Neuronal stem cell (in vitro differentiated cells): ENCODE data around the gene ACYP2.

ENCODE experiments used
- DNase-seq: peaks from one replicate; pipeline ENCODE4 v3.0.0-alpha.2; 2013; ENCODE audit warnings: low spot score
- H2AFZ ChIP-seq: one replicate; pipeline ENCODE4 v1.6.1; 2013; ENCODE audit warnings: mild to moderate bottlenecking, low read length, inconsistent platforms
- H2AK5ac ChIP-seq: 2 replicates; pipeline ENCODE4 v1.6.1; 2013; ENCODE audit warnings: low read depth, mild to moderate bottlenecking, inconsistent platforms, low read length, moderate library complexity, mixed read lengths
- H2BK120ac ChIP-seq: 2 replicates; pipeline ENCODE4 v1.6.1; 2013; ENCODE audit warnings: low read depth, mild to moderate bottlenecking, inconsistent platforms, low read length, moderate library complexity, mixed read lengths
- H2BK12ac ChIP-seq: one replicate; pipeline ENCODE4 v1.6.1; 2013; ENCODE audit warnings: low read length, inconsistent platforms
- H2BK15ac ChIP-seq: 2 replicates; pipeline ENCODE4 v1.6.1; 2013; ENCODE audit warnings: mild to moderate bottlenecking, low read length, inconsistent platforms, mixed read lengths
- H2BK5ac ChIP-seq: one replicate; pipeline ENCODE4 v1.6.1; 2013; ENCODE audit warnings: inconsistent platforms, mild to moderate bottlenecking, low read length, moderate library complexity
- H3K14ac ChIP-seq: one replicate; pipeline ENCODE4 v1.6.1; 2013; ENCODE audit warnings: low read length, inconsistent platforms
- H3K18ac ChIP-seq: 2 replicates; pipeline ENCODE4 v1.6.1; 2013; ENCODE audit warnings: low read length, inconsistent platforms
- H3K23ac ChIP-seq: 2 replicates; pipeline ENCODE4 v1.6.1; 2013; ENCODE audit warnings: low read depth, mild to moderate bottlenecking, mixed read lengths, low read length, inconsistent platforms; ENCODE audit not compliant: poor library complexity
- H3K27ac ChIP-seq: replicated peaks from 3 replicates; pipeline ENCODE4 v1.5.1; 2013; ENCODE audit warnings: low read length, inconsistent platforms
- H3K27me3 ChIP-seq, 3 experiments: 2 replicates each; pipeline ENCODE4 v1.6.1; 2013; ENCODE audit warnings: low read length in 3 of 3, mild to moderate bottlenecking in 2 of 3, inconsistent platforms in 1 of 3, low read depth in 1 of 3, mixed read lengths in 1 of 3, moderate library complexity in 1 of 3; ENCODE audit not compliant: control insufficient read depth in 3 of 3, insufficient read depth in 3 of 3
- H3K36me3 ChIP-seq, 2 donors: replicated peaks in 1 of 2; 2 replicates each; pipeline ENCODE4 v1.6.1; 2013; ENCODE audit warnings: low read length in 2 of 2; ENCODE audit not compliant: control insufficient read depth in 2 of 2, insufficient read depth in 2 of 2
- H3K4ac ChIP-seq: 2 replicates; pipeline ENCODE4 v1.6.1; 2013; ENCODE audit warnings: inconsistent platforms, mild to moderate bottlenecking, low read length, moderate library complexity
- H3K4me1 ChIP-seq, 2 donors: 1 replicate in 1 of 2; 2 replicates in 1 of 2; pipeline ENCODE4 v1.6.1; 2013; ENCODE audit warnings: low read length in 2 of 2, low read depth in 1 of 2; ENCODE audit not compliant: control insufficient read depth in 2 of 2, insufficient read depth in 1 of 2
- H3K4me2 ChIP-seq: one replicate; pipeline ENCODE4 v1.6.1; 2013; ENCODE audit warnings: mild to moderate bottlenecking, low read length, inconsistent platforms; ENCODE audit not compliant: insufficient read depth, poor library complexity, severe bottlenecking
- H3K4me3 ChIP-seq, 2 donors: 2 replicates each; pipeline ENCODE4 v1.5.1; 2013; ENCODE audit warnings: low read length in 2 of 2, mild to moderate bottlenecking in 2 of 2, inconsistent platforms in 1 of 2, moderate library complexity in 1 of 2
- H3K79me1 ChIP-seq: one replicate; pipeline ENCODE4 v1.6.1; 2013; ENCODE audit warnings: low read depth, mild to moderate bottlenecking, inconsistent platforms, low read length, moderate library complexity
- H3K9ac ChIP-seq: one replicate; pipeline ENCODE4 v1.6.1; 2013; ENCODE audit warnings: mild to moderate bottlenecking, low read depth, low read length, inconsistent platforms; ENCODE audit not compliant: poor library complexity
- H3K9me3 ChIP-seq, 2 donors: replicated peaks in 1 of 2; 2 replicates each; pipeline versions ENCODE3 to v1.6.1; 2013; ENCODE audit warnings: low read length in 2 of 2, mild to moderate bottlenecking in 2 of 2, inconsistent platforms in 1 of 2, low read depth in 1 of 2, mixed read lengths in 1 of 2, moderate library complexity in 1 of 2; ENCODE audit not compliant: control insufficient read depth in 2 of 2, insufficient read depth in 1 of 2
- H4K8ac ChIP-seq: one replicate; pipeline ENCODE4 v1.6.1; 2013; ENCODE audit warnings: low read depth, mild to moderate bottlenecking, inconsistent platforms, low read length, moderate library complexity
- H4K91ac ChIP-seq: one replicate; pipeline ENCODE4 v1.6.1; 2013; ENCODE audit warnings: low read length, low read depth, mild to moderate bottlenecking, inconsistent platforms; ENCODE audit not compliant: poor library complexity
- WGBS, 2 donors: extraction: QIAGEN DNeasy Blood & Tissue Kit; methylation state at CpG; one replicate each; pipeline ENCODE4 v1.1.7; 2013; ENCODE audit warnings: missing lambda C conversion rate in 2 of 2, mixed read lengths in 1 of 2; ENCODE audit not compliant: insufficient read length in 2 of 2, insufficient replicate concordance in 1 of 2; ENCODE audit errors: extremely low coverage in 2 of 2; 5-methylcytosine and 5-hydroxymethylcytosine counted together

ACYP2 gene

DNA sequence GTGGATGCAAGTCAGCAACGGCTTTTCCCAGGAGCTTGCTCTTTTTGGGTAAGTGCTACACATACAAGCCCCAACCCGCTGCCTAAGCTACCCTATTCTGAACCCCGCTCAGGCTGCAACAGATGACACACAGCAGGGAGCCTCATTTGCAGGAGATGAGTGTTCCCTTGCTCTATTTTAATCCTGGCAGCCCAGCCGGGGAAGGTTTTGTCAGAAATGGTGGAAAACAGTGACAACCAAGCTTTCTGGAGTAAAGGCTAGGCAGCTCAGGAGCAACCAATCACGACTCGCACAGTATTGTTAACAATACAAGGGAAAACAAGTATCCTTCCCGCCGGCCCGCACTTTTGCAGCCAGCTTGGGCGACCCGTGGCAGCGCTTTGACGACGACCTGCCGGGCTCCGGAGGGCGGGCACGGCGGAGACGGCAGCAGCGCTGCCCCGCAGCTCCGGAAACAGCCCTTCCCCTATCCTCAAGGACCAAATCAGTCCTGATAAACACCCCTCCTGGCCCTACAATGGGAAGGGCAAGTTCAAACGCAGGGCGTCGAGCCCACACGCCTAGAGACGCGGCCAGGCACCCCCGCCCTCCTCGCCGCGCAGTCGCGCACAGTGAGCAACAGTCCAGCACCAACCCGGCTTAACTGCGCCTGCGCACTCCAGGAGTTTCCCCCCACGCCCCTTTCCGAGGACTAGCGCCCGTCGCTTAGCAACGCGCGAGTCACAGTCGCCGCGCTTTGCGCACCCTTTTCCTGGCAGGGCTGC is 214.9 kb downstream of the ACYP2 start:
- Histone ChIP-seq H2BK120ac (no peak overlapping the region), H2BK15ac (no peak overlapping the region), H3K27me3 (peaks cover 0 to 9% (median 0%) of the 10 kb centered on the region in 3 experiments), H4K91ac (no peak overlapping the region), H3K4me1 (peaks cover 4 to 7% of the 10 kb centered on the region in 2 donors), H2BK12ac (no peak overlapping the region), H3K79me1 (no peaks in the 10 kb centered on the region), H3K14ac (no peak overlapping the region), H3K9me3 (no peaks in the 10 kb centered on the region), H3K23ac (peak overlapping the region; percentile 56), H4K8ac (peak overlapping the region; percentile 45), H3K18ac (peak overlapping the region; percentile 95), H2BK5ac (peak overlapping the region; percentile 46), H3K4me2 (peak overlapping the region; percentile 92), H3K4me3 (peak overlapping the region; percentile 56 to 80), H2AK5ac (no peak overlapping the region), H3K4ac (no peak overlapping the region), H3K27ac (peak overlapping the region; percentile 70), H2AFZ (peak overlapping the region; percentile 96), H3K36me3 (no peaks in the 10 kb centered on the region), H3K9ac (peak overlapping the region; percentile 81)
- peak; percentile 94 for DNase-seq
- no CpG with 5 or more reads among the region's 50 CpGs for WGBS, 2 donors

DNA sequence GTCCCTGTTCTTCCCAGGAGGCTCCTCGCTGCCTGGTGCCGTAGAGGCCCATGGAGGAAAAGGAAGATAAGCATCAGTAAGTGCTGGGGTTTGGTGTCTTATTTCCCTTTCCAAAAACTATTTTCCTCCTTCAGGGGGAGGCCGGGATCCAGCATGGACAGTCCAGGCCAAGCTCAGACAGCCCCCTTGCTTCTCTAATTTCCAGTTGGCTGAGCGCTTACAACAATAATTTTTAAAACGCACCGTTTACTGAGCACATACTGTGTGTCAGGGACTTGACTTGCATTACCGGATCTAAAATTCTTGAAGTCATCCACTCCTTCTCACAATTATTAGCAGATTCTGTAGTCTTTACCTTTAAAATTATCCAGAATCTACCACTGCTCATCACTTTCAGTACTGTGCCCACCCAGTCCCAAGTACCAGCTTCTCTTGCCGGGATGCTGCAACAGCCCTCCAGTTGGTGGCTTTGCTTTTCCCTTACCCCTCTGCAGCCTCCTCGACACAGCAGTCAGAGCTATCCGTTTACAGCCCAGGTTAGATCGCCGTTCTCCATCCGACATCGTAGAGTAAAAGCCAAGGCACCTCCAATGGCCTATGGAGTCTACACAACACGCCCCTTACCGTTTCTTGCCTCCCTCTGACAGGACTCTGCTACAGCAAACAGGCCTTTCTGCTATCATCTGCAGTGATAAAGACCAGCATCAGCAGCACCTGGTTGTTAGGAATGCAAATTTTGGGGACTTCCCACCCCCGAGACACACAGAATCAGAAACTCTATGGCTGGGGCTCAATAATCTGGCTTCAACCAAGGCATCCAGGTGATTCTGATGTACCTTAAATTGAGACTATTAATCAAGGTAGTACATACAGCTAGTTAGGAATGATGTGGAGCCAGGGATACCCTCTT is 215.8 kb downstream of the ACYP2 start:
- DNase-seq: no peak
- no peak overlapping the region for H2BK5ac ChIP-seq
- peak overlapping the region; percentile 45 to 56 for H3K4me3 ChIP-seq
- H3K36me3 ChIP-seq: no peaks in the 10 kb centered on the region
- H2BK12ac ChIP-seq: no peak overlapping the region
- peak overlapping the region; percentile 20 for H3K18ac ChIP-seq
- H3K9me3 ChIP-seq: no peaks in the 10 kb centered on the region
- no peak overlapping the region for H2AK5ac ChIP-seq
- peak overlapping the region; percentile 96 for H2AFZ ChIP-seq
- no peak overlapping the region for H3K27ac ChIP-seq
- H3K4me2 ChIP-seq: peak overlapping the region; percentile 92
- H2BK15ac ChIP-seq: no peak overlapping the region
- peak overlapping the region; percentile 56 for H3K23ac ChIP-seq
- H3K9ac ChIP-seq: no peak overlapping the region
- no peak overlapping the region for H3K14ac ChIP-seq
- H3K79me1 ChIP-seq: no peaks in the 10 kb centered on the region
- no CpG with 5 or more reads among the region's 17 CpGs for WGBS, 2 donors
- H4K8ac ChIP-seq: no peak overlapping the region
- H4K91ac ChIP-seq: no peak overlapping the region
- no peak overlapping the region for H3K4ac ChIP-seq
- H3K4me1 ChIP-seq: peaks cover 4 to 7% of the 10 kb centered on the region in 2 donors
- H3K27me3 ChIP-seq: peaks cover 0 to 9% (median 0%) of the 10 kb centered on the region in 3 experiments
- H2BK120ac ChIP-seq: no peak overlapping the region

DNA sequence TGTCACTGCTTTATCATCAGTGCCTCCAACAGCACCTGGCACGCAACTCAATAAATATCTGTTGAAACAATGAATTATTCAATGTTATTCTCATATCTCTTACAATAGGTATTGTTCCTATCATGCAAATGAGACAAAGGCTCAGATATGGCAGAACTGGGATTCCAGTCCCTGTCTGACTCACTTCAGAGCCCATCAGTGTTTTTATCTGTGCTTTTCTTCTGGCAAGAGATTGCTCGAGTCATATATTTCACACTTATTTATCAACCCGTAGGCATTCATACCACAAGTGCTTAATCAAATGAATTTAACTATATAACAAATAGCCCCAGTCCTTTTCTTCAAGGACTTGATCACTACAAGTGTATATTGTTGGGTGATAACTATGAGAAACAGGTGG is 217.0 kb downstream of the ACYP2 start:
- no peak overlapping the region for H4K8ac ChIP-seq
- H3K27ac ChIP-seq: no peak overlapping the region
- no peaks in the 10 kb centered on the region for H3K79me1 ChIP-seq
- no peak for DNase-seq
- H3K18ac ChIP-seq: no peak overlapping the region
- H3K9ac ChIP-seq: no peak overlapping the region
- no peak overlapping the region for H3K4ac ChIP-seq
- no peaks in the 10 kb centered on the region for H3K36me3 ChIP-seq
- peaks cover 7 to 8% of the 10 kb centered on the region in 2 donors for H3K4me1 ChIP-seq
- H2AFZ ChIP-seq: no peak overlapping the region
- H3K23ac ChIP-seq: no peak overlapping the region
- H2BK15ac ChIP-seq: no peak overlapping the region
- no CpG with 5 or more reads among the region's 3 CpGs for WGBS, 2 donors
- no peak overlapping the region for H2BK120ac ChIP-seq
- H3K14ac ChIP-seq: no peak overlapping the region
- no peak overlapping the region for H2BK12ac ChIP-seq
- H3K4me3 ChIP-seq: no peak overlapping the region
- H3K9me3 ChIP-seq: no peaks in the 10 kb centered on the region
- H3K4me2 ChIP-seq: no peak overlapping the region
- peaks cover 0 to 9% (median 0%) of the 10 kb centered on the region in 3 experiments for H3K27me3 ChIP-seq
- H4K91ac ChIP-seq: no peak overlapping the region
- no peak overlapping the region for H2AK5ac ChIP-seq
- no peak overlapping the region for H2BK5ac ChIP-seq
